Measurements from ENCODE around the gene ZC3H10.

DNA sequence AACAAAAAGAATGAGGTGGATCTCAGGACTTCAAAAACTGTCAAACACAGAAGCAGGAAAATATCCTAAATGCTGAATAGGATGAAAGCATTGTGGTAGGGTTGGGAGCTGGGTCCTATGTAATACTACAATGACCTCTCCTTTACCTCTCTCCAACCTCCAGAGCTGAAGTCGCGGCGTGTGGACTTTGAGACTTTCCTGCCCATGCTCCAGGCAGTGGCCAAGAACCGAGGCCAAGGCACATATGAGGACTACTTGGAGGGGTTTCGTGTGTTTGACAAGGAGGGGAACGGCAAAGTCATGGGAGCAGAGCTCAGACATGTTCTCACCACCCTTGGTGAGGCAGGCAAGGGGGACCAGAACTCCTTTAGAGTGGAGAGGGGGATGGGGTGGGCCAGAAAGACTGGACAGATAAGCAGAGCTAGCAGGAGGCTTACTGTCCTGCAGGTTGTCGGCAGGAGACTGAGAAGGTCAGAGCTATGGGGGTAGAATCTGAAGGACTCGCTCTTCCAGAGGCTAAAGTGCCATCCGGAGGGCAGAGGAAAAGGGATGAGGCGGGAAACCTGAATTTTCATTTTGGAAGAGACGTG, 37.3 kb downstream of the ZC3H10 start:
- no peak for TF ChIP-seq SUZ12 (IDR thresholded peaks at IDR 0.05)
- TF ChIP-seq CTBP1 (IDR thresholded peaks at IDR 0.05; ENCODE audit: borderline replicate concordance) = no peak
- no peak for TF ChIP-seq ZNF384 (IDR thresholded peaks at IDR 0.05)

All from HEK293T (cell line).